KOPT-K1 (cell line): ENCODE data around the gene SPG7.
"Not testable (repeated sequence)": the region's sequence is repeated elsewhere in the genome, so short reads cannot be mapped to it uniquely, and the experiment has no call there.

ENCODE experiments used
- H3K27ac ChIP-seq: fragments of 200-600 bp; sonication (generic); 2 replicates; pipeline ENCODE4 v1.5.1; 2016; ENCODE audit warnings: antibody characterized with exemption, mild to moderate bottlenecking, low read depth, low read length; ENCODE audit not compliant: poor library complexity, severe bottlenecking
- H3K36me3 ChIP-seq: fragments of 200-600 bp; sonication (generic); 2 replicates; pipeline ENCODE4 v1.5.1; 2017; ENCODE audit warnings: antibody characterized with exemption, mild to moderate bottlenecking, low read length, moderate library complexity; ENCODE audit not compliant: insufficient read depth
- H3K9me3 ChIP-seq: fragments of 200-600 bp; sonication (generic); 2 replicates; pipeline ENCODE4 v1.5.1; 2017; ENCODE audit warnings: antibody characterized with exemption, low read length, mild to moderate bottlenecking; ENCODE audit not compliant: insufficient read depth, poor library complexity, severe bottlenecking

The SPG7 gene

DNA sequence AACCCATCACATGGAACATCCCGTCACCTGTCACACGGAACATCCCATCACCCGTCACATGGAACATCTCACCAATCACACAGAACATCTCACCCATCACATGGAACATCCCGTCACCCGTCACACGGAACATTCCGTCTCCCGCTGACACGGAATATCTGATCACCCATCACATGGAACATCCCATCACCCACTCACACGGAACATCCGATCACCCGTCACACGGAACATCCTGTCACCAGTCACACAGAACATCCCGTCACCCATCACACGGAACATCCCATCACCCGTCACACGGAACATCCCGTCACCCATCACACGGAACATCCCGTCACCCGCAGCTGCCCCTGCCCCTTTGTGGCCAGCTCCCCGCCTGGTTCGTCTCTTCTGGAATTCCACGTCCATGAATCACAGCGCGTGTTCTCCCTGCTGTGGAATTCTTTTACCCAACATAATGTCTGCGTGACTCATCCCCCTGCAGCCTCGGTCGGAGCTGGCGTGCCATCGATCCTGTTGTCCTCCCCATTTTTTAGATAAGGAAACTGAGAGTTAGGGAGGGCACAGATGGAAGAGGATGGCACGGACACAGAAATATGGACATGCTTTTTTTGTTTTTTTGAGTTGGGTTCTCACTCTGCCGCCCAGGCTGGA lies 73.0 kb downstream of the SPG7 start:
- H3K27ac ChIP-seq, result no peak overlapping the region

GRCh38 chr16:89581861-89582563 lies 73.8 kb downstream of the SPG7 start:
- Histone ChIP-seq H3K9me3 (peaks cover 20% of the 10 kb centered on the region), H3K27ac (no peak overlapping the region), H3K36me3 (peaks cover 28% of the 10 kb centered on the region; the same call in 1 of the 2 replicates)

More for the DNA sequence above, 73.0 kb downstream of the SPG7 start:
- peaks cover 20% of the 10 kb centered on the region for H3K9me3 ChIP-seq
- H3K36me3 ChIP-seq, result peaks cover 28% of the 10 kb centered on the region; the same call in 1 of the 2 replicates

- peaks cover 25% of the 10 kb centered on the region for H3K9me3 ChIP-seq
- H3K27ac ChIP-seq, result no peak overlapping the region
- H3K36me3 ChIP-seq, result peaks cover 33% of the 10 kb centered on the region; the same call in 1 of the 2 replicates
These were observed 74.5 kb downstream of the SPG7 start for GRCh38 chr16:89582614-89583196.

DNA sequence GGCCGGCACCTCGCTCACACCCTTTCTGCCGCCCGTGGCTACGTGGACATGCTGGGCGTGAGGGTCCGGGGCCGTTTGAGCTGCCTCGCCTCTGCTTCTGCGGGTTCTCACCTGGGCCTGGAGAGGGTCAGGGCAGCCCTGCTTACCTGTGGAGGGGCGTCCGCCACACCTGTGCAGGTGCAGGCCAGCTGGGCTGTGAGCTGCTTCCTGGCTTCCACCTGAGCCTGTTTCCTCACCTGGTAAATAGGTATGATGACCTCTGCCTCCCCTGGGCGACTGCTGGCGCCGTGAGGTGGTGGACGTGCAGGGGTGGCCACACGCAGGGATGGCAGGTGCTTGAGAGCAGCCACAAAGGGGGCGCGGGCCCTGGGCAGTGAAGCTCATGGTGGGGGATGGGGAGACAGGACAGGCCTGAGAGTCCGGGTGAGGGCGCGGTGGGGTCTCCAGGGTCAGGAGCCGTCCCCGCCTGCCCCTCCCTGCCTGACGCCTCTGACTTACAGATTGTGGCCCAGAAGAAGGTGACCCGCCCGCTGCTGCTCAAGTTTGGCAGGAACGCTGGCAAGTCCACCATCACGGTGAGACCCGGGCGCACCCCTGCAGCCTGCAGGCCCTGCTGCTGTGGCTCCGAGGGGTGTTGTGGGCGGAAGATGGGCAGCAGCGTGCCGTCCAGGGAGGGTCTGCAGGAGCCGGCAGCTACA lies 75.1 kb downstream of the SPG7 start:
- Histone ChIP-seq H3K9me3 (peaks cover 26% of the 10 kb centered on the region), H3K27ac (no peak overlapping the region), H3K36me3 (peaks cover 33% of the 10 kb centered on the region; the same call in 1 of the 2 replicates)

GRCh38 chr16:89583895-89584644 lies 75.9 kb downstream of the SPG7 start:
- peaks cover 26% of the 10 kb centered on the region for H3K9me3 ChIP-seq
- H3K36me3 ChIP-seq, result peaks cover 26% of the 10 kb centered on the region; the same call in 1 of the 2 replicates
- H3K27ac ChIP-seq, result no peak overlapping the region

DNA sequence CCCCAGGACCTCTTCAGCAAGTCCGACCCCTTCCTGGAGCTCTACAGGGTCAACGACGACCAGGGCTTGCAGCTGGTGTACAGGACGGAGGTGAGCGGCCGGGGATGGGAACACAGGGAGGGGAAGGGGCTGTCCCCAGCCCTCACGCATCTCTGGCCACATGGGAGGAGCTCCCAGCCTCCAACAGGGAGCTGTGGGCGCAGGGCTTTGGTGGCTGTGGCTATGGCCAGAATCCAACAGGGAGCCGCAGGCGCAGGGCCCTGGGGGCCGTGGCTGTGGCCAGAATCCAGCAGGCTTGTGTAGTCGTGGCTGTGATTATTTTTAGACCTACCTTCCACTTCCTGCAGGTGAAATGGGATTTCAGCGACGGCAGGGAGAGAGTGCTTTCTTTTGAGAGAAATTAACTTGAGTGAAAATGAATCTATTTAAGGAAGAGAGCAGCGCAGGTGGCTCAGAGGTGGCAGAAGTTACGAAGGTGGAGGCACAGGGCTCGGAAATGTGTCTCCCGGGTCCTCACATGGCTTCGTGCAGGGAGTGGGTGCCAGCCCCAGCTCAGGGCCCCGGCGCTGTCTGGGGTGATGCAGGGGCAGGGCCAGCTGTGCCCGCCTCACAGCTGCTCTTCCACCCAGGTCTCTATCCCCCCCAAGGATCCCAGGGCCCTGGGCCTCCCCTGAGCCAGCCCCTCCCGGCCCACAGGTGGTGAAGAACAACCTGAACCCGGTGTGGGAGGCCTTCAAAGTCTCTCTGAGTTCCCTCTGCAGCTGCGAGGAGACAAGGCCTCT lies 76.8 kb downstream of the SPG7 start:
- H3K27ac ChIP-seq, result peak overlapping the region; percentile 24
- peaks cover 17% of the 10 kb centered on the region; the same call in 1 of the 2 replicates for H3K36me3 ChIP-seq
- peaks cover 18% of the 10 kb centered on the region for H3K9me3 ChIP-seq

GRCh38 chr16:89586218-89586617 lies 78.0 kb downstream of the SPG7 start:
- peaks cover 6% of the 10 kb centered on the region for H3K9me3 ChIP-seq
- no peak overlapping the region for H3K27ac ChIP-seq
- peaks cover 5% of the 10 kb centered on the region; the same call in 1 of the 2 replicates for H3K36me3 ChIP-seq

DNA sequence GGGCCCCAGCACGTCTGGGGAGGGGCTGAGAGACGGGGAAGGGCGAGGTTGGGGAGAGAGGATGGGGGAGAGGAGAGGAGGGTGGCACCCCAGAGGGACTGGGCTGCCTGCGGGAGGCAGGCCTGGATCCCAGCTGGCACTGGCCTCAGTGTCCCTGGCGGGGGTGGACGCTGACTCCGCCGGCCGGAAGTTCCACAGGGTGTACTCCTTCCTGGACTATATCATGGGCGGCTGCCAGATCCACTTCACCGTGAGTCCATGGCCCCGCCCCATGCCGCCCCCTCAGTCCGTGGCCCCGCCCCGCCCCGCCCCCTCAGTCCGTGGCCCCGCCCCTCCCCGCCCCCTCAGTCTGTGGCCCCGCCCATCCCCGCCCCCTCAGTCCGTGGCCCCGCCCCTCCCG lies 78.7 kb downstream of the SPG7 start:
- H3K36me3 ChIP-seq, result peaks cover 5% of the 10 kb centered on the region; the same call in 1 of the 2 replicates
- no peak overlapping the region for H3K27ac ChIP-seq
- H3K9me3 ChIP-seq, result peaks cover 6% of the 10 kb centered on the region

DNA sequence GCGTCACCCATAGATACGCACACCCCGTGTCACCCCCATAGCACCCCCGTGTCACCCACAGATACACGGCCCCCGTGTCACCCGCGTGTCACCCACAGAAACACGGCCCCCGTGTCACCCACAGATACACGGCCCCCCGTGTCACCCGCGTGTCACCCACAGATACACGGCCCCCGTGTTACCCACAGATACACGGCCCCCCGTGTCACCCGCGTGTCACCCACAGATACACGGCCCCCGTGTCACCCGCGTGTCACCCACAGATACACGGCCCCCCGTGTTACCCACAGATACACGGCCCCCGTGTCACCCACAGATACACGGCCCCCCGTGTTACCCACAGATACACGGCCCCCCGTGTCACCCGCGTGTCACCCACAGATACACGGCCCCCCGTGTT lies 79.5 kb downstream of the SPG7 start:
- H3K9me3 ChIP-seq, H3K36me3 ChIP-seq: not testable (repeated sequence)

DNA sequence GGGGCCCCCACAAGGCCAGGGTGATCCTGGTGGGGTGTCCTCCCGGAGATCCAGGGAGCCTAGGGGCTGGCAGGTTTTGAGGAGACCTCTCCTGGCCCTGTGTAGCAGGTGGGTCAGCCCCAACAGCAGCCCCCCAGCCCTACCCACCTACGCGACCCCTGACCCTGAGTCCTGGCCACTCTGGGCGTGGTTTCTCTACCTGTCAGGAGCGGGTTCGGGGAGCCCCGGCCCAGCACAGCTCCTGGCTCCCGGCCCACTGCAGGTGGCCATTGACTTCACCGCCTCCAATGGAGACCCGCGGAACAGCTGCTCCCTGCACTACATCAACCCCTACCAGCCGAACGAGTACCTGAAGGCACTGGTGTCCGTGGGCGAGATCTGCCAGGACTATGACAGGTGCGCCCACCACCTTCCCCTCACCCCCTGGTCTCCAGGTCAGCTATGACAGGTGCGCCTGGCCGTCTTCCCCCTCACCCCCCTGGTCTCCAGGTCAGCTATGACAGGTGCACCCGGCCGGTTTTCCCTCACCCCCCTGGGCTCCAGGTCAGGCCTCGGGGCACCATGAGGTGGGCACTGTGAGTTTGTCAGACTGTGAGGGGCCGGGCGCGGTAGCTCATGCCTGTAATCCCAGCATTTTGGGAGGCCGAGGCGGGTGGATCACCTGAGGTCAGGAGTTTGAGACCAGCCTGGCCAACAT lies 80.4 kb downstream of the SPG7 start:
- no peak overlapping the region for H3K27ac ChIP-seq
- peaks cover 6% of the 10 kb centered on the region for H3K9me3 ChIP-seq
- H3K36me3 ChIP-seq, result peaks cover 5% of the 10 kb centered on the region; the same call in 1 of the 2 replicates

More for the DNA sequence above, 79.5 kb downstream of the SPG7 start:
- H3K27ac ChIP-seq, result not testable (repeated sequence)

GRCh38 chr16:89589241-89589926 lies 81.2 kb downstream of the SPG7 start:
- Histone ChIP-seq H3K27ac (no peak overlapping the region), H3K9me3 (peaks cover 6% of the 10 kb centered on the region), H3K36me3 (peaks cover 5% of the 10 kb centered on the region; the same call in 1 of the 2 replicates)

- Histone ChIP-seq H3K36me3 (peaks cover 13% of the 10 kb centered on the region; the same call in 1 of the 2 replicates), H3K9me3 (no peaks in the 10 kb centered on the region), H3K27ac (peak overlapping the region; percentile 79)
These were observed 85.6 kb downstream of the SPG7 start for GRCh38 chr16:89593841-89594240.
